HG03025 (cell line): ENCODE results near the gene ANKRD27.

ENCODE experiments used
- ATAC-seq: cut with Tn5 transposase; IDR thresholded peaks from one replicate; pipeline ENCODE4 v1.9.1; 2021; ENCODE audit warnings: mild to moderate bottlenecking, moderate library complexity; ENCODE audit not compliant: unreplicated experiment, low FRiP score

Gene ANKRD27

GRCh38 chr19:32567486-32567885 lies 107.5 kb downstream of the ANKRD27 start:
- ATAC-seq = no peak

- no peak for ATAC-seq
Observed at GRCh38 chr19:32566246-32566830, 108.6 kb downstream of the ANKRD27 start.

GRCh38 chr19:32563761-32564160 lies 111.2 kb downstream of the ANKRD27 start:
- ATAC-seq = no peak

- ATAC-seq = no peak
Observed at GRCh38 chr19:32558607-32559228, 116.3 kb downstream of the ANKRD27 start.

GRCh38 chr19:32555786-32556185 lies 119.2 kb downstream of the ANKRD27 start:
- ATAC-seq = no peak

GRCh38 chr19:32550666-32551065 lies 124.3 kb downstream of the ANKRD27 start:
- no peak for ATAC-seq
